Lower leg skin (tissue), 3 donors: Measurements from ENCODE around the gene PAEP.

ENCODE experiments used
- CTCF ChIP-seq, 3 donors: fragments of 450-650 bp; IDR thresholded peaks; one replicate each; pipeline ENCODE4 v1.5.1; 2016; ENCODE audit warnings: antibody characterized with exemption in 3 of 3, mild to moderate bottlenecking in 3 of 3, moderate library complexity in 2 of 3
- POLR2A ChIP-seq, 2 donors: fragments of 450-650 bp; IDR thresholded peaks; one replicate each; pipeline ENCODE4 v1.6.1; 2016 to 2017; ENCODE audit warnings: antibody characterized with exemption in 2 of 2, mild to moderate bottlenecking in 1 of 2, moderate library complexity in 1 of 2

GRCh38 chr9:135602789-135603481 is 41.4 kb downstream of the PAEP start:
- TF ChIP-seq CTCF (IDR thresholded peaks at IDR 0.05) (no peak), POLR2A (IDR thresholded peaks at IDR 0.05) (no peak)
